HFF-Myc (cell line): ENCODE measurements around the gene USP9Y.

Experiments used
- DNase-seq: peaks from one replicate; pipeline ENCODE4 v3.0.0-alpha.2; 2011; ENCODE audit warnings: low read depth; ENCODE audit errors: extremely low read depth
- H3K4me3 ChIP-seq: replicated peaks from 2 replicates; pipeline ENCODE4 v1.5.1; 2011; ENCODE audit warnings: low read depth, mild to moderate bottlenecking, control low read depth, low read length
- CTCF ChIP-seq: IDR thresholded peaks from 2 replicates; pipeline ENCODE4 v1.5.1; 2012; ENCODE audit warnings: mild to moderate bottlenecking, low read depth, low read length, control low read depth; ENCODE audit errors: missing control alignments

The USP9Y gene

GRCh38 chrY:12733625-12734024, 32.6 kb downstream of the USP9Y start:
- TF ChIP-seq CTCF, result no peak
- DNase-seq, result no peak
- no peak overlapping the region for H3K4me3 ChIP-seq

- TF ChIP-seq CTCF, result no peak
- no peak for DNase-seq
- no peak overlapping the region for H3K4me3 ChIP-seq
Measured at GRCh38 chrY:12734051-12734450, 33.0 kb downstream of the USP9Y start.

- H3K4me3 ChIP-seq, result no peak overlapping the region
- DNase-seq, result no peak
- no peak for TF ChIP-seq CTCF
Measured at GRCh38 chrY:12741414-12741813, 40.4 kb downstream of the USP9Y start.

- no peak for DNase-seq
- H3K4me3 ChIP-seq, result no peak overlapping the region
- TF ChIP-seq CTCF, result no peak
Measured at GRCh38 chrY:12742725-12743124, 41.7 kb downstream of the USP9Y start.

GRCh38 chrY:12744091-12744490, 43.1 kb downstream of the USP9Y start:
- no peak for DNase-seq

GRCh38 chrY:12749293-12749692, 48.3 kb downstream of the USP9Y start:
- no peak for TF ChIP-seq CTCF
- no peak overlapping the region for H3K4me3 ChIP-seq
- no peak for DNase-seq

More at GRCh38 chrY:12744091-12744490, 43.1 kb downstream of the USP9Y start:
- no peak for TF ChIP-seq CTCF
- no peak overlapping the region for H3K4me3 ChIP-seq

- DNase-seq, result no peak
- no peak for TF ChIP-seq CTCF
- H3K4me3 ChIP-seq, result no peak overlapping the region
Measured at GRCh38 chrY:12752856-12753255, 51.8 kb downstream of the USP9Y start.
